HEK293 (cell line): ENCODE data around the gene UNC93B1.

ENCODE experiments used
- CTCF ChIA-PET: fragments of 350-600 bp; formaldehyde crosslinking; extraction: SDS; loops from one replicate; lab custom pipeline; 2021; ENCODE audit warnings: antibody characterized with exemption; lab: Yijun Ruan, JAX
- POLR2A ChIA-PET: fragments of 300-600 bp; formaldehyde crosslinking; extraction: SDS; loops from one replicate; lab custom pipeline; 2020; ENCODE audit warnings: antibody characterized with exemption, inconsistent platforms; lab: Yijun Ruan, JAX
- H3K27ac ChIP-seq: fragments of 200-500 bp; sonication (Bioruptor generic); 2 replicates; pipeline ENCODE4 v1.5.1; 2014; ENCODE audit warnings: low read depth, low read length, control low read depth, inconsistent platforms; ENCODE audit errors: extremely low read depth
- H3K36me3 ChIP-seq, 2 experiments: fragments of 200-500 bp in 1 of 2; sonication (Bioruptor generic) in 1 of 2; 1 replicate in 1 of 2; 2 replicates in 1 of 2; pipeline ENCODE4 v1.5.1; 2014 to 2017; ENCODE audit warnings: inconsistent platforms in 2 of 2, low read length in 2 of 2; ENCODE audit not compliant: control insufficient read depth in 2 of 2, insufficient read depth in 1 of 2
- H3K4me1 ChIP-seq: fragments of 200-500 bp; sonication (Bioruptor generic); 2 replicates; pipeline ENCODE4 v1.5.1; 2014; ENCODE audit warnings: mild to moderate bottlenecking, low read length, inconsistent platforms; ENCODE audit not compliant: control insufficient read depth, insufficient read depth
- H3K4me3 ChIP-seq: 2 replicates; pipeline ENCODE4 v1.5.1; 2011; ENCODE audit warnings: low read depth, mild to moderate bottlenecking, control low read depth, low read length, moderate library complexity
- H3K9me3 ChIP-seq: fragments of 200-500 bp; sonication (Bioruptor generic); 2 replicates; pipeline ENCODE4 v1.5.1; 2014; ENCODE audit warnings: low read depth, low read length, inconsistent platforms; ENCODE audit not compliant: control insufficient read depth, insufficient read depth
- EGR2 ChIP-seq: fragments of 450-650 bp; formaldehyde crosslinking; IDR thresholded peaks from 2 replicates; pipeline ENCODE4 v1.5.1; 2016; ENCODE audit warnings: low read depth, missing biosample characterization, missing genetic modification characterization
- KLF8 ChIP-seq: fragments of 450-650 bp; formaldehyde crosslinking; IDR thresholded peaks from 2 replicates; pipeline ENCODE4 v1.5.1; 2016; ENCODE audit warnings: missing biosample characterization, missing genetic modification characterization
- MYNN ChIP-seq: fragments of 450-650 bp; formaldehyde crosslinking; IDR thresholded peaks from 2 replicates; pipeline ENCODE4 v1.5.1; 2016; ENCODE audit warnings: missing biosample characterization, missing genetic modification characterization, borderline replicate concordance
- SP2 ChIP-seq: fragments of 450-650 bp; formaldehyde crosslinking; IDR thresholded peaks from 2 replicates; pipeline ENCODE4 v1.5.1; 2016; ENCODE audit warnings: missing biosample characterization, missing genetic modification characterization
- YY1 ChIP-seq: fragments of 450-650 bp; formaldehyde crosslinking; IDR thresholded peaks from 2 replicates; pipeline ENCODE4 v1.5.1; 2018; ENCODE audit warnings: missing biosample characterization, missing genetic modification characterization
- ZBTB1 ChIP-seq: fragments of 450-650 bp; formaldehyde crosslinking; IDR thresholded peaks from 2 replicates; pipeline ENCODE4 v1.5.1; 2016; ENCODE audit warnings: missing biosample characterization, missing genetic modification characterization
- ZNF10 ChIP-seq: fragments of 450-650 bp; formaldehyde crosslinking; IDR thresholded peaks from 2 replicates; pipeline ENCODE4 v1.5.1; 2017; ENCODE audit warnings: missing biosample characterization, missing genetic modification characterization
- ZNF211 ChIP-seq: fragments of 450-650 bp; formaldehyde crosslinking; IDR thresholded peaks from 2 replicates; pipeline ENCODE4 v1.5.1; 2016; ENCODE audit warnings: low read depth, missing biosample characterization, missing genetic modification characterization
- ZNF248 ChIP-seq: fragments of 450-650 bp; formaldehyde crosslinking; IDR thresholded peaks from 2 replicates; pipeline ENCODE4 v1.5.1; 2017; ENCODE audit warnings: missing biosample characterization, missing genetic modification characterization
- ZNF274 ChIP-seq, 2 experiments: fragments of 200-500 bp in 1 of 2; fragments of 450-650 bp in 1 of 2; sonication (Bioruptor generic) in 1 of 2; formaldehyde crosslinking in 1 of 2; IDR thresholded peaks; 2 replicates each; pipeline versions ENCODE4 v1.5.1 to v1.6.1; 2014 to 2016; ENCODE audit warnings: borderline replicate concordance in 1 of 2, inconsistent platforms in 1 of 2, low read length in 1 of 2, missing biosample characterization in 1 of 2, missing genetic modification characterization in 1 of 2
- ZNF514 ChIP-seq: fragments of 450-650 bp; formaldehyde crosslinking; IDR thresholded peaks from 2 replicates; pipeline ENCODE4 v1.5.1; 2016; ENCODE audit warnings: missing biosample characterization, missing genetic modification characterization
- ZNF624 ChIP-seq: fragments of 450-650 bp; formaldehyde crosslinking; IDR thresholded peaks from 2 replicates; pipeline ENCODE4 v1.5.1; 2017; ENCODE audit warnings: missing biosample characterization, missing genetic modification characterization
- ZNF658 ChIP-seq: fragments of 450-650 bp; formaldehyde crosslinking; IDR thresholded peaks from 2 replicates; pipeline ENCODE4; 2016; ENCODE audit warnings: missing biosample characterization, missing genetic modification characterization
- ZNF670 ChIP-seq: fragments of 450-650 bp; formaldehyde crosslinking; IDR thresholded peaks from 2 replicates; pipeline ENCODE4 v1.5.1; 2016; ENCODE audit warnings: missing biosample characterization, missing genetic modification characterization, low read depth
- ZNF792 ChIP-seq: fragments of 450-650 bp; formaldehyde crosslinking; IDR thresholded peaks from 2 replicates; pipeline ENCODE4 v1.5.1; 2016; ENCODE audit warnings: missing biosample characterization, missing genetic modification characterization
- ZSCAN16 ChIP-seq: fragments of 450-650 bp; formaldehyde crosslinking; IDR thresholded peaks from 2 replicates; pipeline ENCODE4 v1.5.1; 2016; ENCODE audit warnings: missing biosample characterization, missing genetic modification characterization
- ZSCAN30 ChIP-seq: fragments of 450-650 bp; IDR thresholded peaks from 2 replicates; pipeline ENCODE4 v1.5.1; 2018; ENCODE audit warnings: missing biosample characterization, mild to moderate bottlenecking, missing genetic modification characterization, moderate library complexity
- TF ChIP-seq, protein P1 (sequence below): fragments of 450-650 bp; formaldehyde crosslinking; IDR thresholded peaks from 2 replicates; pipeline ENCODE4 v1.5.1; 2017; ENCODE audit warnings: missing biosample characterization, missing genetic modification characterization
- TF ChIP-seq, protein P2 (sequence below): fragments of 450-650 bp; formaldehyde crosslinking; IDR thresholded peaks from 2 replicates; pipeline ENCODE4 v1.5.1; 2016; ENCODE audit warnings: missing biosample characterization, missing genetic modification characterization
- TF ChIP-seq, protein P3 (sequence below): fragments of 450-650 bp; formaldehyde crosslinking; IDR thresholded peaks from 2 replicates; pipeline ENCODE4 v1.5.1; 2017; ENCODE audit warnings: missing biosample characterization, missing genetic modification characterization
- TF ChIP-seq, protein P4 (sequence below): fragments of 450-650 bp; formaldehyde crosslinking; IDR thresholded peaks from 2 replicates; pipeline ENCODE4 v1.5.1; 2016; ENCODE audit warnings: missing biosample characterization, missing genetic modification characterization
- TF ChIP-seq, protein P5 (sequence below): fragments of 450-650 bp; formaldehyde crosslinking; IDR thresholded peaks from 2 replicates; pipeline ENCODE4 v1.5.1; 2017; ENCODE audit warnings: missing biosample characterization, missing genetic modification characterization
- TF ChIP-seq, protein P6 (sequence below): fragments of 450-650 bp; formaldehyde crosslinking; optimal IDR thresholded peaks from 2 replicates; pipeline ENCODE3; 2016; ENCODE audit warnings: missing biosample characterization, mild to moderate bottlenecking, missing genetic modification characterization

Gene UNC93B1

DNA sequence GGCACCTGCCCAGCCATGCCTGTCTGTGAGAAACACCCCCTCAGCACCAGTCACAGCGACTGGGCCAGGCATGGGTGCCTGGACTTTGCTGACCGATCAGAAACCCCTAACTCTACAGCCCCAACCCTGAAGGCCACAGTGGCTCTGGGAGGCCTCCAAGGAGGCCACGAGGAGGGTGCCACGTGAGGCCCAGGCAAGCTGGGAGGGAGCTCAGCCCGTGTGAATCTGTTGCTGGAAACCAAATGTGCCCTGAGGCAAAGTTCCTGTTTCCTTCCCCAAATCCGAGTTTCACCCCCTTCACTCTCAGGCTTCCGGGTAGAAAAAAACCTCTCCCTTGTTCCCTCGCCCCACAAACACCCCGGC is 1.3 kb downstream of the UNC93B1 start (continued):
- TF ChIP-seq, protein P1, sequence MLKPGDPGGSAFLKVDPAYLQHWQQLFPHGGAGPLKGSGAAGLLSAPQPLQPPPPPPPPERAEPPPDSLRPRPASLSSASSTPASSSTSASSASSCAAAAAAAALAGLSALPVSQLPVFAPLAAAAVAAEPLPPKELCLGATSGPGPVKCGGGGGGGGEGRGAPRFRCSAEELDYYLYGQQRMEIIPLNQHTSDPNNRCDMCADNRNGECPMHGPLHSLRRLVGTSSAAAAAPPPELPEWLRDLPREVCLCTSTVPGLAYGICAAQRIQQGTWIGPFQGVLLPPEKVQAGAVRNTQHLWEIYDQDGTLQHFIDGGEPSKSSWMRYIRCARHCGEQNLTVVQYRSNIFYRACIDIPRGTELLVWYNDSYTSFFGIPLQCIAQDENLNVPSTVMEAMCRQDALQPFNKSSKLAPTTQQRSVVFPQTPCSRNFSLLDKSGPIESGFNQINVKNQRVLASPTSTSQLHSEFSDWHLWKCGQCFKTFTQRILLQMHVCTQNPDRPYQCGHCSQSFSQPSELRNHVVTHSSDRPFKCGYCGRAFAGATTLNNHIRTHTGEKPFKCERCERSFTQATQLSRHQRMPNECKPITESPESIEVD (tag by site-specific recombination) = no peak
- TF ChIP-seq MYNN (tag by site-specific recombination) (no peak), ZNF658 (tag by site-specific recombination) (no peak), KLF8 (tag by site-specific recombination) (no peak), ZNF514 (tag by site-specific recombination) (no peak), ZSCAN30 (tag by site-specific recombination) (no peak), SP2 (tag by site-specific recombination) (no peak), ZNF670 (tag by site-specific recombination) (no peak), ZNF792 (tag by site-specific recombination) (no peak), ZBTB1 (tag by site-specific recombination) (no peak)
- TF ChIP-seq, protein P2, sequence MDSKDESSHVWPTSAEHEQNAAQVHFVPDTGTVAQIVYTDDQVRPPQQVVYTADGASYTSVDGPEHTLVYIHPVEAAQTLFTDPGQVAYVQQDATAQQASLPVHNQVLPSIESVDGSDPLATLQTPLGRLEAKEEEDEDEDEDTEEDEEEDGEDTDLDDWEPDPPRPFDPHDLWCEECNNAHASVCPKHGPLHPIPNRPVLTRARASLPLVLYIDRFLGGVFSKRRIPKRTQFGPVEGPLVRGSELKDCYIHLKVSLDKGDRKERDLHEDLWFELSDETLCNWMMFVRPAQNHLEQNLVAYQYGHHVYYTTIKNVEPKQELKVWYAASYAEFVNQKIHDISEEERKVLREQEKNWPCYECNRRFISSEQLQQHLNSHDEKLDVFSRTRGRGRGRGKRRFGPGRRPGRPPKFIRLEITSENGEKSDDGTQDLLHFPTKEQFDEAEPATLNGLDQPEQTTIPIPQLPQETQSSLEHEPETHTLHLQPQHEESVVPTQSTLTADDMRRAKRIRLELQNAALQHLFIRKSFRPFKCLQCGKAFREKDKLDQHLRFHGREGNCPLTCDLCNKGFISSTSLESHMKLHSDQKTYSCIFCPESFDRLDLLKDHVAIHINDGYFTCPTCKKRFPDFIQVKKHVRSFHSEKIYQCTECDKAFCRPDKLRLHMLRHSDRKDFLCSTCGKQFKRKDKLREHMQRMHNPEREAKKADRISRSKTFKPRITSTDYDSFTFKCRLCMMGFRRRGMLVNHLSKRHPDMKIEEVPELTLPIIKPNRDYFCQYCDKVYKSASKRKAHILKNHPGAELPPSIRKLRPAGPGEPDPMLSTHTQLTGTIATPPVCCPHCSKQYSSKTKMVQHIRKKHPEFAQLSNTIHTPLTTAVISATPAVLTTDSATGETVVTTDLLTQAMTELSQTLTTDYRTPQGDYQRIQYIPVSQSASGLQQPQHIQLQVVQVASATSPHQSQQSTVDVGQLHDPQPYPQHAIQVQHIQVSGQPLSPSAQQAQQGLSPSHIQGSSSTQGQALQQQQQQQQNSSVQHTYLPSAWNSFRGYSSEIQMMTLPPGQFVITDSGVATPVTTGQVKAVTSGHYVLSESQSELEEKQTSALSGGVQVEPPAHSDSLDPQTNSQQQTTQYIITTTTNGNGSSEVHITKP (tag by site-specific recombination) = no peak

DNA sequence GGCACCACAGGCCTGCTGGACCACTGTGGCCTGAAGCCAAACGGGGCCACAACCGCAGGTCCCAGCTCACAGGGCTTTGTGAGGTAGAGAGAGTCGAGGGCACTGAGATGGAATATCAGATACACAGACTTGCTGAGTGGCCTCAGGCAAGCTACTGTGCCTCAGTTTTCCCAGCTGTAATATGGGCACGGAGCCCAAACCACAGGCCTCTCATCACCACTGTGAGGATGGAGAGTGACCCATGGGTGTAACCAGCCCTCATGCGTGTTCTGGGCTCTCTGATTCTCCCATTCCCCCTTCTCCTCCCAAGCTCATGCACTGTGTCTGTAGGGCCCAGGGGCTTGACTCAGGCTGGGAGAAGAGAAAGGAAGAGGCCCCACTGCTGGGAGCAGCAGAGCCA is 4.2 kb downstream of the UNC93B1 start:
- no peaks in the 10 kb centered on the region for H3K9me3 ChIP-seq
- H3K36me3 ChIP-seq = no peaks in the 10 kb centered on the region
- ChIA-PET POLR2A (no interaction called here), CTCF (no interaction called here)
- H3K4me1 ChIP-seq = no peaks in the 10 kb centered on the region; the same call in 1 of the 2 replicates
- no peak overlapping the region for H3K4me3 ChIP-seq
- no peak overlapping the region for H3K27ac ChIP-seq
- no peak for TF ChIP-seq EGR2 (tag by site-specific recombination)
- no peak for TF ChIP-seq ZNF10 (tag by site-specific recombination)
- TF ChIP-seq, protein P3, sequence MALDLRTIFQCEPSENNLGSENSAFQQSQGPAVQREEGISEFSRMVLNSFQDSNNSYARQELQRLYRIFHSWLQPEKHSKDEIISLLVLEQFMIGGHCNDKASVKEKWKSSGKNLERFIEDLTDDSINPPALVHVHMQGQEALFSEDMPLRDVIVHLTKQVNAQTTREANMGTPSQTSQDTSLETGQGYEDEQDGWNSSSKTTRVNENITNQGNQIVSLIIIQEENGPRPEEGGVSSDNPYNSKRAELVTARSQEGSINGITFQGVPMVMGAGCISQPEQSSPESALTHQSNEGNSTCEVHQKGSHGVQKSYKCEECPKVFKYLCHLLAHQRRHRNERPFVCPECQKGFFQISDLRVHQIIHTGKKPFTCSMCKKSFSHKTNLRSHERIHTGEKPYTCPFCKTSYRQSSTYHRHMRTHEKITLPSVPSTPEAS (tag by site-specific recombination) = no peak
- TF ChIP-seq ZSCAN16 (tag by site-specific recombination) = no peak
- TF ChIP-seq, protein P4, sequence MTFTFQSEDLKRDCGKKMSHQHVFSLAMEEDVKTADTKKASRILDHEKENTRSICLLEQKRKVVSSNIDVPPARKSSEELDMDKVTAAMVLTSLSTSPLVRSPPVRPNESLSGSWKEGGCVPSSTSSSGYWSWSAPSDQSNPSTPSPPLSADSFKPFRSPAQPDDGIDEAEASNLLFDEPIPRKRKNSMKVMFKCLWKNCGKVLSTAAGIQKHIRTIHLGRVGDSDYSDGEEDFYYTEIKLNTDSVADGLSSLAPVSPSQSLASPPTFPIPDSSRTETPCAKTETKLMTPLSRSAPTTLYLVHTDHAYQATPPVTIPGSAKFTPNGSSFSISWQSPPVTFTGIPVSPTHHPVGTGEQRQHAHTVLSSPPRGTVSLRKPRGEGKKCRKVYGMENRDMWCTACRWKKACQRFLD (tag by site-specific recombination) = no peak
- TF ChIP-seq ZNF248 (tag by site-specific recombination) = no peak
- TF ChIP-seq ZNF274 (IDR thresholded peaks at IDR 0.05; ENCODE audit: low read length) = no peak
- TF ChIP-seq ZNF274 (tag by site-specific recombination; IDR thresholded peaks at IDR 0.05; ENCODE audit: borderline replicate concordance) = no peak
- no peak for TF ChIP-seq ZNF624
- TF ChIP-seq, protein P5, sequence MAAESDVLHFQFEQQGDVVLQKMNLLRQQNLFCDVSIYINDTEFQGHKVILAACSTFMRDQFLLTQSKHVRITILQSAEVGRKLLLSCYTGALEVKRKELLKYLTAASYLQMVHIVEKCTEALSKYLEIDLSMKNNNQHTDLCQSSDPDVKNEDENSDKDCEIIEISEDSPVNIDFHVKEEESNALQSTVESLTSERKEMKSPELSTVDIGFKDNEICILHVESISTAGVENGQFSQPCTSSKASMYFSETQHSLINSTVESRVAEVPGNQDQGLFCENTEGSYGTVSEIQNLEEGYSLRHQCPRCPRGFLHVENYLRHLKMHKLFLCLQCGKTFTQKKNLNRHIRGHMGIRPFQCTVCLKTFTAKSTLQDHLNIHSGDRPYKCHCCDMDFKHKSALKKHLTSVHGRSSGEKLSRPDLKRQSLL (tag by site-specific recombination) = no peak
- TF ChIP-seq, protein P6, sequence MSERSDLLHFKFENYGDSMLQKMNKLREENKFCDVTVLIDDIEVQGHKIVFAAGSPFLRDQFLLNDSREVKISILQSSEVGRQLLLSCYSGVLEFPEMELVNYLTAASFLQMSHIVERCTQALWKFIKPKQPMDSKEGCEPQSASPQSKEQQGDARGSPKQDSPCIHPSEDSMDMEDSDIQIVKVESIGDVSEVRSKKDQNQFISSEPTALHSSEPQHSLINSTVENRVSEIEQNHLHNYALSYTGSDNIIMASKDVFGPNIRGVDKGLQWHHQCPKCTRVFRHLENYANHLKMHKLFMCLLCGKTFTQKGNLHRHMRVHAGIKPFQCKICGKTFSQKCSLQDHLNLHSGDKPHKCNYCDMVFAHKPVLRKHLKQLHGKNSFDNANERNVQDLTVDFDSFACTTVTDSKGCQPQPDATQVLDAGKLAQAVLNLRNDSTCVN = no peak
- TF ChIP-seq YY1 (tag by site-specific recombination) = no peak
- no peak for TF ChIP-seq ZNF211 (tag by site-specific recombination)
